GM12801 (cell line): Measurements from ENCODE around the gene P4HA3.

Source experiments
- TF ChIP-seq, protein P1 (sequence below): IDR thresholded peaks from one replicate; pipeline ENCODE4 v1.5.1; 2011; ENCODE audit warnings: control low read depth; ENCODE audit not compliant: insufficient read length; ENCODE audit errors: extremely low read depth

P4HA3 gene

GRCh38 chr11:74316772-74317505 is 5.5 kb upstream of the P4HA3 start:
- TF ChIP-seq, protein P1, sequence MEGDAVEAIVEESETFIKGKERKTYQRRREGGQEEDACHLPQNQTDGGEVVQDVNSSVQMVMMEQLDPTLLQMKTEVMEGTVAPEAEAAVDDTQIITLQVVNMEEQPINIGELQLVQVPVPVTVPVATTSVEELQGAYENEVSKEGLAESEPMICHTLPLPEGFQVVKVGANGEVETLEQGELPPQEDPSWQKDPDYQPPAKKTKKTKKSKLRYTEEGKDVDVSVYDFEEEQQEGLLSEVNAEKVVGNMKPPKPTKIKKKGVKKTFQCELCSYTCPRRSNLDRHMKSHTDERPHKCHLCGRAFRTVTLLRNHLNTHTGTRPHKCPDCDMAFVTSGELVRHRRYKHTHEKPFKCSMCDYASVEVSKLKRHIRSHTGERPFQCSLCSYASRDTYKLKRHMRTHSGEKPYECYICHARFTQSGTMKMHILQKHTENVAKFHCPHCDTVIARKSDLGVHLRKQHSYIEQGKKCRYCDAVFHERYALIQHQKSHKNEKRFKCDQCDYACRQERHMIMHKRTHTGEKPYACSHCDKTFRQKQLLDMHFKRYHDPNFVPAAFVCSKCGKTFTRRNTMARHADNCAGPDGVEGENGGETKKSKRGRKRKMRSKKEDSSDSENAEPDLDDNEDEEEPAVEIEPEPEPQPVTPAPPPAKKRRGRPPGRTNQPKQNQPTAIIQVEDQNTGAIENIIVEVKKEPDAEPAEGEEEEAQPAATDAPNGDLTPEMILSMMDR: no peak

- TF ChIP-seq, protein P1: no peak
Measured at GRCh38 chr11:74312326-74312725, 886 bp upstream of the P4HA3 start.

DNA sequence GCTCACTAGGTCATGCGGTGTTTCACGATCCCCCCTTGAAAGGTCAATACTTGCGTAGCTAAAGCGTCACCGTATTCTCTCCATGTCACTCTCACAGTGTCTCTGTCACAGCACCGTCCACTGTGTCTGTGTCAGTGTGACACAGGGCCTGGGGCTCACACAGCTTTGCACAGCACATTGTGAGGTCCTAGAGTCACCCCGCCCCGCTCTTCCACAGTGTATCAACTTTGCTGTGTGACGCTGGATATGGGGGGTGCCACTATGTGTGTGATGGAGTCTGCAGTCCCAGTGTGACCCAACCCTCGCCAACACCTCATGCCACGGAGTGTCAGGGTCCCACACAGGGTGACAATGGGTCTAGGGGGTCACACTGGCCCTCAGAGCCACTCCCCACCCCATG is 583 bp downstream of the P4HA3 start:
- TF ChIP-seq, protein P1: no peak

DNA sequence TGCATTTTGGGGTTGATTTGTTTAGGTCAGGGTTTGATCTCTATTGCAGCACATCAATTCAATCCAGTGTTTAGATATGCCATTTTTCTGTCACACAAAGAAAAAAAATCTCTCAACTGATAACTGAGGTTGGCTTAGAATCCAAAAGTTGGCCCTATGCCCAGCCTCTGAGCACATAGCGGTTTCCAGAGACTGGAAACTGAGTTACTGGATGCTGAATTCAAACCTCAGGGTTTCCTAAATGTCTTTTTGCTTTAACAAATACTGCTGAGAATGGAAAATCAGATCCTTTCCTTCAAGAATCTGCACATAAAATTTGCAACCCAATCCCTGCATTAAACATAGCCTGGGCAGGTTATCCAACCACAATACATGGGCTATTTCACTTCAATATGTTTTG is 4.0 kb downstream of the P4HA3 start:
- TF ChIP-seq, protein P1: no peak

- TF ChIP-seq, protein P1: no peak
Measured at GRCh38 chr11:74306435-74307175, 4.8 kb downstream of the P4HA3 start.

GRCh38 chr11:74299015-74299414 is 12.4 kb downstream of the P4HA3 start:
- TF ChIP-seq, protein P1: no peak

- TF ChIP-seq, protein P1: no peak
Measured at GRCh38 chr11:74297484-74297883, 14.0 kb downstream of the P4HA3 start.
